GM23338 (cell line): Measurements from ENCODE around the gene TMEM175. TPM values are rescaled to one million over a fixed set of nuclear protein-coding genes. Genes with fewer than 3 reads are reported as not detected.

ENCODE experiments used
- ATAC-seq: fragments of 200-7000 bp; cut with Tn5 transposase; 3 replicates; pipeline ENCODE4 v1.9.1; 2020
- DNase-seq: peaks from one replicate; pipeline ENCODE4 v3.0.0-alpha.2; 2015; ENCODE audit warnings: low spot score
- H2AFZ ChIP-seq: fragments of 200-600 bp; sonication (generic); 2 replicates; pipeline ENCODE4 v1.8.0; 2016; ENCODE audit warnings: antibody characterized with exemption, mild to moderate bottlenecking, moderate library complexity
- H3F3A ChIP-seq: fragments of 200-600 bp; sonication (generic); replicated peaks from 2 replicates; pipeline ENCODE4 v1.8.0; 2017; ENCODE audit warnings: antibody characterized with exemption, mixed run types, low read depth
- H3K27ac ChIP-seq: fragments of 200-600 bp; sonication (generic); 2 replicates; pipeline ENCODE4 v1.6.1; 2016; ENCODE audit warnings: low read depth
- H3K27me3 ChIP-seq: fragments of 200-600 bp; sonication (generic); 2 replicates; pipeline ENCODE4 v1.8.0; 2016; ENCODE audit warnings: mild to moderate bottlenecking, mixed run types, moderate library complexity; ENCODE audit not compliant: insufficient read depth
- H3K36me3 ChIP-seq: fragments of 200-600 bp; sonication (generic); 2 replicates; pipeline ENCODE4 v1.8.0; 2016; ENCODE audit warnings: mild to moderate bottlenecking; ENCODE audit not compliant: insufficient read depth
- H3K4me1 ChIP-seq: fragments of 200-600 bp; sonication (generic); 2 replicates; pipeline ENCODE4 v1.8.0; 2016; ENCODE audit warnings: mild to moderate bottlenecking, moderate library complexity; ENCODE audit not compliant: insufficient read depth
- H3K4me2 ChIP-seq: fragments of 200-600 bp; sonication (generic); 2 replicates; pipeline ENCODE4 v1.7.1; 2017; ENCODE audit warnings: mixed run types
- H3K4me3 ChIP-seq: fragments of 200-600 bp; sonication (generic); 2 replicates; pipeline ENCODE4 v1.6.1; 2016; ENCODE audit warnings: mixed run types
- H3K79me2 ChIP-seq: fragments of 200-600 bp; sonication (generic); replicated peaks from 2 replicates; pipeline ENCODE4 v1.8.0; 2017; ENCODE audit warnings: mild to moderate bottlenecking; ENCODE audit not compliant: insufficient read depth
- H3K9me2 ChIP-seq: fragments of 200-600 bp; sonication (generic); 2 replicates; pipeline ENCODE4 v1.8.0; 2017; ENCODE audit not compliant: insufficient read depth
- H4K20me1 ChIP-seq: fragments of 200-600 bp; sonication (generic); replicated peaks from 2 replicates; pipeline ENCODE4 v1.8.0; 2017; ENCODE audit warnings: mild to moderate bottlenecking; ENCODE audit not compliant: insufficient read depth
- H3K27ac Mint-ChIP-seq: 2 replicates; pipeline ENCODE4 v1.8.0; 2020; ENCODE audit warnings: inconsistent platforms, mild to moderate bottlenecking, moderate library complexity, mixed read lengths
- H3K27me3 Mint-ChIP-seq: 3 replicates; pipeline ENCODE4 v1.8.0; 2022; ENCODE audit warnings: low read depth, mild to moderate bottlenecking, moderate library complexity, mixed read lengths, inconsistent platforms; ENCODE audit not compliant: insufficient read depth, poor library complexity
- H3K36me3 Mint-ChIP-seq: 3 replicates; pipeline ENCODE4 v1.8.0; 2021; ENCODE audit warnings: low read depth, mild to moderate bottlenecking, inconsistent platforms, moderate library complexity, mixed read lengths
- H3K4me1 Mint-ChIP-seq: 3 replicates; pipeline ENCODE4 v1.8.0; 2020; ENCODE audit warnings: mild to moderate bottlenecking, inconsistent platforms, mixed read lengths
- H3K4me3 Mint-ChIP-seq: 3 replicates; pipeline ENCODE4 v1.8.0; 2021; ENCODE audit warnings: moderate library complexity, mild to moderate bottlenecking, inconsistent platforms, mixed read lengths
- H3K9me3 Mint-ChIP-seq: 3 replicates; pipeline ENCODE4 v1.8.0; 2020; ENCODE audit warnings: moderate library complexity, mild to moderate bottlenecking, inconsistent platforms, mixed read lengths
- CREB1 ChIP-seq: fragments of 250-450 bp; sonication (Bioruptor Pico); IDR thresholded peaks from 2 replicates; pipeline ENCODE4 v1.5.0; 2020; ENCODE audit warnings: low read depth, mild to moderate bottlenecking, moderate library complexity
- ETS1 ChIP-seq: IDR thresholded peaks from 2 replicates; pipeline ENCODE4 v1.6.1; 2016; ENCODE audit warnings: antibody characterized with exemption
- EZH2 ChIP-seq: fragments of 200-600 bp; sonication (generic); IDR thresholded peaks from one replicate; pipeline ENCODE4 v1.8.0; 2017; ENCODE audit warnings: antibody characterized with exemption, mild to moderate bottlenecking, low read depth; ENCODE audit not compliant: unreplicated experiment
- EZH2phosphoT487 ChIP-seq: fragments of 200-600 bp; sonication (generic); IDR thresholded peaks from one replicate; pipeline ENCODE4 v1.8.1; 2018; ENCODE audit warnings: antibody characterized with exemption; ENCODE audit not compliant: unreplicated experiment
- JUNB ChIP-seq: IDR thresholded peaks from one replicate; pipeline ENCODE4 v1.6.1; 2016; ENCODE audit warnings: antibody characterized with exemption; ENCODE audit not compliant: unreplicated experiment
- NANOG ChIP-seq: IDR thresholded peaks from 2 replicates; pipeline ENCODE4 v1.6.1; 2016; ENCODE audit warnings: antibody characterized with exemption, borderline replicate concordance
- POLR2AphosphoS5 ChIP-seq: IDR thresholded peaks from 2 replicates; pipeline ENCODE4 v1.6.1; 2016; ENCODE audit warnings: antibody characterized with exemption, low read depth
- REST ChIP-seq: IDR thresholded peaks from one replicate; pipeline ENCODE4 v1.6.1; 2018; ENCODE audit warnings: antibody characterized with exemption; ENCODE audit not compliant: unreplicated experiment
- STAT1 ChIP-seq: IDR thresholded peaks from one replicate; pipeline ENCODE4 v1.6.1; 2016; ENCODE audit warnings: antibody characterized with exemption; ENCODE audit not compliant: unreplicated experiment
- ZNF114 ChIP-seq: fragments of 250-450 bp; sonication (Bioruptor Pico); IDR thresholded peaks from 2 replicates; pipeline ENCODE4 v1.5.0; 2020; ENCODE audit warnings: mild to moderate bottlenecking, moderate library complexity
- ZNF331 ChIP-seq: fragments of 250-450 bp; sonication (Bioruptor Pico); IDR thresholded peaks from 2 replicates; pipeline ENCODE4 v1.5.0; 2020; ENCODE audit warnings: low read depth, mild to moderate bottlenecking, moderate library complexity
- ZNF462 ChIP-seq: fragments of 250-450 bp; sonication (Bioruptor Pico); IDR thresholded peaks from 2 replicates; pipeline ENCODE4 v1.5.0; 2020; ENCODE audit warnings: mild to moderate bottlenecking, moderate library complexity
- polyA plus RNA-seq: library from polyadenylated mRNA; unstranded; fragments of >200 nt; fragmentation: Nextera tagmentation; extraction: Ambion mirVana; gene quantifications from 2 replicates; pipeline ENCODE4 v1.2.1, GENCODE V29; 2016
- total RNA-seq: library from RNA; depleted of rRNA; stranded (reverse); fragments of >200 nt; shearing (Covaris generic); gene quantifications from 2 replicates; pipeline ENCODE4 v1.2.3, GENCODE V29; 2014
- TF ChIP-seq, protein P1 (sequence below), 2 experiments: fragments of 200-600 bp in 1 of 2; sonication (generic) in 1 of 2; conservative IDR thresholded peaks; 2 replicates each; pipeline versions ENCODE4 v1.5.1 to v1.6.1; 2016 to 2017; ENCODE audit warnings: antibody characterized with exemption in 2 of 2, low read depth in 2 of 2, mild to moderate bottlenecking in 2 of 2, moderate library complexity in 1 of 2

Gene TMEM175
- total and polyA plus RNA-seq, 2 experiments from 2014 or later: 8.0 to 11.4 TPM

- H3K36me3 ChIP-seq: no peaks in the 10 kb centered on the region
- no peaks in the 10 kb centered on the region; the same call in 2 of the 3 replicates for H3K36me3 Mint-ChIP-seq
- no peak for ATAC-seq
Observed at GRCh38 chr4:949656-950055, 17.4 kb downstream of the TMEM175 start.

More at GRCh38 chr4:949656-950055, 17.4 kb downstream of the TMEM175 start:
- TF ChIP-seq EZH2phosphoT487 (no peak), ETS1 (no peak), REST (no peak), ZNF462 (no peak), POLR2AphosphoS5 (no peak), ZNF331 (no peak), CREB1 (no peak), NANOG (no peak), JUNB (no peak), STAT1 (no peak), EZH2 (no peak), ZNF114 (no peak)
- TF ChIP-seq, protein P1, sequence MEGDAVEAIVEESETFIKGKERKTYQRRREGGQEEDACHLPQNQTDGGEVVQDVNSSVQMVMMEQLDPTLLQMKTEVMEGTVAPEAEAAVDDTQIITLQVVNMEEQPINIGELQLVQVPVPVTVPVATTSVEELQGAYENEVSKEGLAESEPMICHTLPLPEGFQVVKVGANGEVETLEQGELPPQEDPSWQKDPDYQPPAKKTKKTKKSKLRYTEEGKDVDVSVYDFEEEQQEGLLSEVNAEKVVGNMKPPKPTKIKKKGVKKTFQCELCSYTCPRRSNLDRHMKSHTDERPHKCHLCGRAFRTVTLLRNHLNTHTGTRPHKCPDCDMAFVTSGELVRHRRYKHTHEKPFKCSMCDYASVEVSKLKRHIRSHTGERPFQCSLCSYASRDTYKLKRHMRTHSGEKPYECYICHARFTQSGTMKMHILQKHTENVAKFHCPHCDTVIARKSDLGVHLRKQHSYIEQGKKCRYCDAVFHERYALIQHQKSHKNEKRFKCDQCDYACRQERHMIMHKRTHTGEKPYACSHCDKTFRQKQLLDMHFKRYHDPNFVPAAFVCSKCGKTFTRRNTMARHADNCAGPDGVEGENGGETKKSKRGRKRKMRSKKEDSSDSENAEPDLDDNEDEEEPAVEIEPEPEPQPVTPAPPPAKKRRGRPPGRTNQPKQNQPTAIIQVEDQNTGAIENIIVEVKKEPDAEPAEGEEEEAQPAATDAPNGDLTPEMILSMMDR (conservative IDR thresholded peaks at IDR 0.05; ENCODE audit: low read depth in 2 of 2): no peak
- DNase-seq: no peak
- Histone ChIP-seq H3K27me3 (no peaks in the 10 kb centered on the region), H4K20me1 (no peaks in the 10 kb centered on the region), H3K4me1 (0 out of 2 replicates have a peak, but pooled peaks cover 4% of the 10 kb centered on the region), H3K27ac (no peak overlapping the region), H3F3A (no peaks in the 10 kb centered on the region), H3K79me2 (no peaks in the 10 kb centered on the region), H2AFZ (no peak overlapping the region), H3K9me2 (no peaks in the 10 kb centered on the region), H3K4me3 (no peak overlapping the region), H3K4me2 (no peak overlapping the region)
- no peak overlapping the region for H3K27ac Mint-ChIP-seq
- H3K9me3 Mint-ChIP-seq: no peaks in the 10 kb centered on the region
- H3K27me3 Mint-ChIP-seq: peaks cover 11% of the 10 kb centered on the region
- H3K4me1 Mint-ChIP-seq: peaks cover 17% of the 10 kb centered on the region
- no peak overlapping the region for H3K4me3 Mint-ChIP-seq
